HFF-Myc (cell line): ENCODE results near the gene SP140.
"Not testable (repeated sequence)": the region's sequence is repeated elsewhere in the genome, so short reads cannot be mapped to it uniquely, and the experiment has no call there.

Source experiments
- DNase-seq: peaks from one replicate; pipeline ENCODE4 v3.0.0-alpha.2; 2011; ENCODE audit warnings: low read depth; ENCODE audit errors: extremely low read depth
- H3K4me3 ChIP-seq: replicated peaks from 2 replicates; pipeline ENCODE4 v1.5.1; 2011; ENCODE audit warnings: low read depth, mild to moderate bottlenecking, control low read depth, low read length
- TF ChIP-seq, protein P1 (sequence below): IDR thresholded peaks from 2 replicates; pipeline ENCODE4 v1.5.1; 2012; ENCODE audit warnings: mild to moderate bottlenecking, low read depth, low read length, control low read depth; ENCODE audit errors: missing control alignments

SP140 gene

DNA sequence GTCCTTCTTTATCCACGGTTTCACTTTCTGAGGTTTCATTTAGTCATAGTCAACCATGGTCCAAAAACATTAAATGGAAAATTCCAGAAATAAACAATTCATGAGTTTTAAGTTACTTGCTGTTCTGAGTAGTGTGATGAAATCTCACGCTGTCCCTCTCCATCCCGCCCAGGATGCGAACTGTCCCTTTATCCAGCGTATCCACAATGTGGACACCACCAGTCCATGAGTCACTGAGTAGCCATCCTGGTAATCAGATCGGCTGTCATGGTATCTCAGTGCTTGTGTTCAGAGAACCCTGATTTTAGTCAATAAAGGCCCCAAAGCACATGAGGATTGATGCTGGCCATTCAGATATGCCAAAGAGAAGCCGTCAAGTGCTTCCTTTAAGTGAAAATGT is 105.2 kb downstream of the SP140 start:
- TF ChIP-seq, protein P1, sequence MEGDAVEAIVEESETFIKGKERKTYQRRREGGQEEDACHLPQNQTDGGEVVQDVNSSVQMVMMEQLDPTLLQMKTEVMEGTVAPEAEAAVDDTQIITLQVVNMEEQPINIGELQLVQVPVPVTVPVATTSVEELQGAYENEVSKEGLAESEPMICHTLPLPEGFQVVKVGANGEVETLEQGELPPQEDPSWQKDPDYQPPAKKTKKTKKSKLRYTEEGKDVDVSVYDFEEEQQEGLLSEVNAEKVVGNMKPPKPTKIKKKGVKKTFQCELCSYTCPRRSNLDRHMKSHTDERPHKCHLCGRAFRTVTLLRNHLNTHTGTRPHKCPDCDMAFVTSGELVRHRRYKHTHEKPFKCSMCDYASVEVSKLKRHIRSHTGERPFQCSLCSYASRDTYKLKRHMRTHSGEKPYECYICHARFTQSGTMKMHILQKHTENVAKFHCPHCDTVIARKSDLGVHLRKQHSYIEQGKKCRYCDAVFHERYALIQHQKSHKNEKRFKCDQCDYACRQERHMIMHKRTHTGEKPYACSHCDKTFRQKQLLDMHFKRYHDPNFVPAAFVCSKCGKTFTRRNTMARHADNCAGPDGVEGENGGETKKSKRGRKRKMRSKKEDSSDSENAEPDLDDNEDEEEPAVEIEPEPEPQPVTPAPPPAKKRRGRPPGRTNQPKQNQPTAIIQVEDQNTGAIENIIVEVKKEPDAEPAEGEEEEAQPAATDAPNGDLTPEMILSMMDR: no peak
- no peak for DNase-seq

DNA sequence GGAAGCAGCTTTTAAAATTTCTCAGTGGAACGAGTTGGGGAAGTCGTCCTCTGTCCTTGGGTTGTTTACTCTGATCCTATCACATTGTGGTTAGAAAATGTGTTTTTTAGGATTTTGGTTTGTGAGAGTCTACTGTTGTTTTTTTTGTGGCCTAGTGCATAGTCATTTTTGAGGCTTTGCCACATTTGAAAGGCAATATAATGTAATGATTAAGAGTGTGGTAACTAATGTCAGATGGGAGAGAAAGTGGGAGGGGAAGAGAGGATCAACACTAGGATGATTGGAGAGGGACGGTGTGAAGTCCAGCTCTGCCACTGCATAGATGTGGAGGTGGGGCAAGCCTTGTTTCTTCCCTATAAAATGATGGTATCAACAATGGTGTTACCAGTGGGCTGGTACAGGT is 109.9 kb downstream of the SP140 start:
- no peak for DNase-seq
- no peak overlapping the region for H3K4me3 ChIP-seq
- TF ChIP-seq, protein P1: no peak

More for the DNA sequence above, 105.2 kb downstream of the SP140 start:
- H3K4me3 ChIP-seq: no peak overlapping the region

DNA sequence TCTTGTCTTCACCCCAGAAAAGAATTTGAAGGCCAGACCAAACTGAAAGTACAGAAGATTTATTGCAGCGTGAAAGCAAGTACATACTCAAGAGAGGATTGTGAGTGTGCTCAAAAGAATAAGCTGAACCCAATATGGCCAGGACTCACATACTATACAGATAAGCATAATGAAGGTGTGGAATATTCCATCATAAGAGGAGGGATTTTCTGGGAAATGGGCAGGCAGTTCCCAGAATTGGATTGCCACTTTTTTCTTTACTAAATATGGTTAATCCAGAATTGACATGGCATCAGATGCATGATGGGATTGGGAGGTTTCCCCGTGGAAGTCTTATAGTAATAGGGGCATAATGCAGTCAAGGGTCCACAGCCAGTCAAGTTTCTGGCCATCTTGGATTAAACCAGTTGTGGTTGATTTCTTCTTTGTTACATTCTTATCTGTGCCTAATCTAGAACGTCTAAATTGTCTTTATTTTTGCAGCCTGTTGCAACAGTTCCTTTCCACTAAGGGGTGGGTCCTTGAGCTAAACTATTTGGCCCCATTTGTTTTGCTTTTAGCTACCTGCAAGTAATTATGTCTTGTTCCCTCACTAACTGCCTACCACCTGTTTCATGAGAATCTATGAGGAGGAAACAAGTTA is 110.4 kb downstream of the SP140 start:
- TF ChIP-seq, protein P1: no peak
- no peak overlapping the region for H3K4me3 ChIP-seq
- no peak for DNase-seq

DNA sequence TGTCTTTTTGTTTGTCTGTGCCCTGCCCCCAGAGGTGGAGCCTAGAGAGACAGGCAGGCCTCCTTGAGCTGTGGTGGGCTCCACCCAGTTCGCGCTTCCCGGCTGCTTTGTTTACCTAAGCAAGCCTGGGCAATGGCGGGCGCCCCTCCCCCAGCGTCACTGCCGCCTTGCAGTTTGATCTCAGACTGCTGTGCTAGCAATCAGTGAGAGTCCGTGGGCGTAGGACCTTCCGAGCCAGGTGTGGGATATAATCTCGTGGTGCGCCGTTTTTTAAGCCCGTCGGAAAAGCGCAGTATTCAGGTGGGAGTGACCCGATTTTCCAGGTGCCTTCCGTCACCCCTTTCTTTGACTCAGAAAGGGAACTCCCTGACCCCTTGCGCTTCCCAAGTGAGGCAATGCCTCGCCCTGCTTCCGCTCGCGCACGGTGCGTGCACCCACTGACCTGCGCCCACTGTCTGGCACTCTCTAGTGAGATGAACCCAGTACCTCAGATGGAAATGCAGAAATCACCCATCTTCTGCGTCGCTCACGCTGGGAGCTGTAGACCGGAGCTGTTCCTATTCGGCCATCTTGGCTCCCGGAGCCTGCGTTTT is 116.5 kb downstream of the SP140 start:
- not testable (repeated sequence) for H3K4me3 ChIP-seq, DNase-seq

DNA sequence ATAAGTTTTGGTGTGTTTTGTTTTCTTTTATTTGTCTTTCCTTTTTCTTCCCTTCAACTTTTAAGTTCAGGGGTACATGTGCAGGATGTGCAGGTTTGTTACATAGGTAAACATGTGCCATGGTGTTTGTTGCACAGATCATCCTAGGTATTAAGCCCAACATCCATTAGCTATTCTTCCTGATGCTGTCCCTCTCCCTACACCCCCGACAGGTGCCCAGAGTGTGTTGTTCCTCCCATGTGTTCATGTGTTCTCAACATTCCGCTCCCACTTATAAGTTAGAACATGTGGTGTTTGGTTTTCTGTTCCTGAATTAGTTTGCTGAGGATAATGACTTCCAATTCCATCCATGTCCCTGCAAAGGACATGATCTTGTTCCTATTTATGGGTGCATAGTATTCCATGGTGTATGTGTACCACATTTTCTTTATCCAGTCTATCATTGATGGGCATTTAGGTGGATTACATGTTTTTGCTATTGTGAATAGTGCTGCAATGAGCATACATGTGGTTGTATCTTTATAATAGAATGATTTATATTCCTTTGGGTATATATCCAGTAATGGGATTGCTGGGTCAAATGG is 117.6 kb downstream of the SP140 start:
- not testable (repeated sequence) for H3K4me3 ChIP-seq, DNase-seq

DNA sequence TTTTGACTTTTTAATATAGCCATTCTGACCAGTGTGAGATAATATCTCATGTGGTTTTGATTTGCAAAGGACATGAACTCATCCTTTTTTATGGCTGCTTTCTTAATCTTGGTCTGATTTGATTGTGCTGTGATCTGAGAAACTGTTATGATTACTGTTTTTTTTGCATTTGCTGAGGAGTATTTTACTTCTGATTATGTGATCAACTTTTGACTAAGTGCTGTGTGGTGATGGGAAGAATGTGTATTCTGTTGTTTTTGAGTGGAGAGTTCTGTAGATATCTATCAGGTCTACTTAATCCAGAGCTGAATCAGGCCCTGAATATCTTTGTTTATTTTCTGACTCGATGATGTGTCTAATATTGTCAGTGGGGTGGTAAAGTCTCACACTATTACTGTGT is 118.2 kb downstream of the SP140 start:
- no peak for DNase-seq
- no peak overlapping the region for H3K4me3 ChIP-seq
- TF ChIP-seq, protein P1: no peak

DNA sequence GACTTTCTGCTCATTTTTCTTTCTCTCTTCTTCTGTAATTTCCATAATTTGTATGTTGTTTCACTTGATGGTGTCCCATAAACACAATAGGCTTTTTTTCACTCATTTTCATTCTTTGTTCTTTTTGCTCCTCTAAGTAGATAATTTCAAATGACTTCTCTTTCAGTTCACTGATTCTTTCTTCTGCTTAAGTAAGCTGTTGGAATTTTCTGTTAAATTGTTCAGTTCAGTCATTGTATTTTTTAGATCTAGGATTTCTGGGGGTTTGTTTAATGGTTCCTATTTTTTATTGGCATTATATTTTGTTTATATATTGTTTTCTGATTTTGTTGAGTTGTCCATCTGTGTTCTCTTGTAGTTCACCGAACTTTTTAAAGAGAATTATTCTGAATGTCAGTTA is 120.9 kb downstream of the SP140 start:
- no peak overlapping the region for H3K4me3 ChIP-seq
- DNase-seq: no peak
- TF ChIP-seq, protein P1: no peak
